ENCODE measurements around the gene SLC6A5. TPM values are rescaled to one million over a fixed set of nuclear protein-coding genes. Genes with fewer than 3 reads are reported as not detected.

Gene SLC6A5
- total RNA-seq, 1 experiment from 2014 or later = not detected

DNA sequence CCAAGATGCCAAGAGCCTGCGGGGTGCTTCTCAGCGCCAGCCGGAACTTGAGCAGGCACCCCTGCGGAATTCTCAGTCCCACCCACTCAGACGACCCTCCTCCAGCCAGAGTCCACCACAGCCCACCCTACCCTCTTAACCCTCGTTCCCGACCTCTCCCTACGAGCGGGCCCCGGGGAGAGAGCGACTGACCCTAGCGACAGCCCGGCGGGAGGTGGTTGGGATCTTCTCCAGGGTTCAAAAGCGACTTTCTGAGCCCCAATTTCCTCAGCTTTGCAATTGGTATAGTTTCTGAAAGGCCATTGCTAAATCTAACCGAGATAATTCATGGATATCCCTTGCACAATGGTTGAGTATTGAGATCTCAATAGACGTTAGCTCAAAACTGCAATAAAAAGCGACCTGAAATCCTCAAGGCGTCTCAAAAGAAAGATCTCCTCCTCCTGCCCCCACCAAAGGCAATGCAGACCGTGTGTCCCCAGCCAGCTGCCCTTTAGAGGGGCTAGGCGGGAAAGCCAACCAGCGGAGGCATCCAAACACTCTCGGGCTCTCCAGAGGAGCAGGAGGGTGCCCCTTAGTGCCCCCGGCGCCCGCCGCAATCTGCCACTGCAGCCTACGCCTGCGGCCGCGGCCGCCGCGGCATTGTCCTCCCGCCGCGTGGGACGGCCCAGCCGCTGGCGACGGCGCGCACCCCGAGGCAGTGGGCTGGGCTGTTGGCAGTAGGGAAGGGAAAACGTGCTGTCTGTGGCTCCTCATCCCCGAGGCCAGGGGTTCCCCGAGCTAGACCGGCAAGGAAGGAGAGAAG lies 1.5 kb upstream of the SLC6A5 start:
- Histone ChIP-seq H2BK12ac (ENCODE audit: insufficient read length, low read depth, low read length) (no peak overlapping the region), H3K18ac (ENCODE audit: insufficient read length, low read depth, low read length) (no peak overlapping the region), H3K14ac (ENCODE audit: insufficient read depth, low read length) (no peak overlapping the region), H4K8ac (replicated peaks; ENCODE audit: insufficient read length, low read depth, low read length) (no peak overlapping the region), H4K5ac (ENCODE audit: insufficient read length, low read depth, low read length) (no peak overlapping the region), H4K91ac (ENCODE audit: insufficient read length, low read depth, low read length) (no peak overlapping the region), H3T11ph (ENCODE audit: low read length) (no peak overlapping the region), H3K23ac (ENCODE audit: insufficient read length, low read depth, low read length) (no peak overlapping the region), H3K4ac (ENCODE audit: low read depth, low read length) (no peak overlapping the region), H2BK5ac (ENCODE audit: insufficient read length, low read length) (no peak overlapping the region), H3K79me1 (ENCODE audit: insufficient read depth, low read depth, low read length, poor library complexity, severe bottlenecking) (no peaks in the 10 kb centered on the region), H3K9ac (ENCODE audit: extremely low read depth, insufficient read length, low read length) (no peak overlapping the region), H2BK120ac (ENCODE audit: low read depth, low read length, poor library complexity, severe bottlenecking) (no peak overlapping the region), H3K56ac (ENCODE audit: insufficient read length, low read depth, low read length) (no peak overlapping the region), H2AFZ (ENCODE audit: low read length) (no peak overlapping the region), H2AK5ac (ENCODE audit: insufficient read length, low read length) (no peak overlapping the region), H3K9me3 (ENCODE audit: control insufficient read depth, low read depth, low read length) (no peaks in the 10 kb centered on the region), H3K23me2 (ENCODE audit: insufficient read length, low read depth, low read length, poor library complexity, severe bottlenecking) (no peaks in the 10 kb centered on the region), H3K4me1 (ENCODE audit: insufficient read depth, low read length) (no peaks in the 10 kb centered on the region), H3K27me3 (ENCODE audit: insufficient read depth, low read length) (peaks cover 71% of the 10 kb centered on the region), H3K27ac (ENCODE audit: insufficient read length, low read depth, low read length) (no peak overlapping the region), H3K4me2 (ENCODE audit: insufficient read depth, insufficient read length, low read length) (peak overlapping the region; percentile 74), H2BK15ac (ENCODE audit: low read depth, low read length) (no peak overlapping the region), H4K20me1 (ENCODE audit: control insufficient read depth, insufficient read depth, insufficient read length) (no peaks in the 10 kb centered on the region), H3K79me2 (ENCODE audit: insufficient read depth, low read length) (no peaks in the 10 kb centered on the region), H2BK20ac (ENCODE audit: low read depth, low read length, poor library complexity, severe bottlenecking) (no peak overlapping the region)
- Mint-ChIP-seq H3K4me3 (peak overlapping the region; percentile 51 to 75), H3K4me1 (peaks cover 10 to 40% of the 10 kb centered on the region in 2 experiments), H3K36me3 (ENCODE audit: insufficient read depth in 1 of 3, low read depth in 3 of 3) (no peaks in the 10 kb centered on the region; a peak in 1 of 7 replicates), H3K27ac (no peak overlapping the region), H3K9me3 (peaks cover 0 to 13% of the 10 kb centered on the region in 2 experiments; a peak in 2 of 5 replicates), H3K27me3 (ENCODE audit: low read depth) (peaks cover 95% of the 10 kb centered on the region)
- no CpG with 5 or more reads among the region's 48 CpGs for WGBS (ENCODE audit: extremely low coverage, insufficient read length, low lambda C conversion rate)
- TF ChIP-seq, protein P1, sequence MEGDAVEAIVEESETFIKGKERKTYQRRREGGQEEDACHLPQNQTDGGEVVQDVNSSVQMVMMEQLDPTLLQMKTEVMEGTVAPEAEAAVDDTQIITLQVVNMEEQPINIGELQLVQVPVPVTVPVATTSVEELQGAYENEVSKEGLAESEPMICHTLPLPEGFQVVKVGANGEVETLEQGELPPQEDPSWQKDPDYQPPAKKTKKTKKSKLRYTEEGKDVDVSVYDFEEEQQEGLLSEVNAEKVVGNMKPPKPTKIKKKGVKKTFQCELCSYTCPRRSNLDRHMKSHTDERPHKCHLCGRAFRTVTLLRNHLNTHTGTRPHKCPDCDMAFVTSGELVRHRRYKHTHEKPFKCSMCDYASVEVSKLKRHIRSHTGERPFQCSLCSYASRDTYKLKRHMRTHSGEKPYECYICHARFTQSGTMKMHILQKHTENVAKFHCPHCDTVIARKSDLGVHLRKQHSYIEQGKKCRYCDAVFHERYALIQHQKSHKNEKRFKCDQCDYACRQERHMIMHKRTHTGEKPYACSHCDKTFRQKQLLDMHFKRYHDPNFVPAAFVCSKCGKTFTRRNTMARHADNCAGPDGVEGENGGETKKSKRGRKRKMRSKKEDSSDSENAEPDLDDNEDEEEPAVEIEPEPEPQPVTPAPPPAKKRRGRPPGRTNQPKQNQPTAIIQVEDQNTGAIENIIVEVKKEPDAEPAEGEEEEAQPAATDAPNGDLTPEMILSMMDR (conservative IDR thresholded peaks at IDR 0.05) = no peak
- no peak for DNase-seq

Measured in H9 (cell line).